Endodermal cell (in vitro differentiated cells): Measurements from ENCODE around the gene CACNB1. TPM values are rescaled to one million over a fixed set of nuclear protein-coding genes. Genes with fewer than 3 reads are reported as not detected.

ENCODE experiments used
- DNase-seq: peaks from one replicate; pipeline ENCODE4 v3.0.0-alpha.2; 2017
- H3K27ac ChIP-seq: 2 replicates; pipeline ENCODE4 v1.5.1; 2013; ENCODE audit warnings: mild to moderate bottlenecking, low read depth, low read length, moderate library complexity
- H3K27me3 ChIP-seq: 2 replicates; pipeline ENCODE4 v1.6.1; 2013; ENCODE audit warnings: mild to moderate bottlenecking, low read length, moderate library complexity; ENCODE audit not compliant: insufficient read depth, control insufficient read depth, poor library complexity, severe bottlenecking
- H3K36me3 ChIP-seq: 2 replicates; pipeline ENCODE4 v1.7.0; 2013; ENCODE audit warnings: mild to moderate bottlenecking, low read length, moderate library complexity; ENCODE audit not compliant: control insufficient read depth, insufficient read depth
- H3K4me1 ChIP-seq: one replicate; pipeline ENCODE4 v1.7.0; 2013; ENCODE audit warnings: low read length; ENCODE audit not compliant: control insufficient read depth, insufficient read depth
- H3K4me3 ChIP-seq: 2 replicates; pipeline ENCODE4 v1.5.1; 2013; ENCODE audit warnings: mild to moderate bottlenecking, low read length, moderate library complexity
- H3K9ac ChIP-seq: 2 replicates; pipeline ENCODE4 v1.6.1; 2013; ENCODE audit warnings: mild to moderate bottlenecking, low read length, moderate library complexity; ENCODE audit not compliant: poor library complexity, severe bottlenecking; ENCODE audit errors: extremely low read depth
- H3K9me3 ChIP-seq: 2 replicates; pipeline ENCODE4 v1.6.1; 2013; ENCODE audit warnings: mild to moderate bottlenecking, low read length, moderate library complexity; ENCODE audit not compliant: control insufficient read depth
- H3K27ac Mint-ChIP-seq: 2 replicates; pipeline ENCODE4 v1.8.0; 2020; ENCODE audit warnings: mixed read lengths
- H3K27me3 Mint-ChIP-seq: 2 replicates; pipeline ENCODE4 v1.8.0; 2021; ENCODE audit warnings: mild to moderate bottlenecking, mixed read lengths; ENCODE audit not compliant: insufficient read depth
- H3K36me3 Mint-ChIP-seq: 2 replicates; pipeline ENCODE4 v1.8.0; 2020; ENCODE audit warnings: low read depth, mixed read lengths
- H3K4me1 Mint-ChIP-seq: 2 replicates; pipeline ENCODE4 v1.8.0; 2020; ENCODE audit warnings: mixed read lengths
- H3K4me3 Mint-ChIP-seq: 2 replicates; pipeline ENCODE4 v1.8.0; 2020; ENCODE audit warnings: mild to moderate bottlenecking, moderate library complexity, mixed read lengths
- H3K9me3 Mint-ChIP-seq: 2 replicates; pipeline ENCODE4 v1.8.0; 2020; ENCODE audit warnings: mild to moderate bottlenecking, mixed read lengths
- WGBS, 2 experiments: methylation state at CpG; one replicate each; pipeline versions ENCODE4 v1.1.5 to v1.1.7; 2013; ENCODE audit warnings: missing lambda C conversion rate in 2 of 2, mixed read lengths in 1 of 2; ENCODE audit not compliant: insufficient coverage in 1 of 2, insufficient read length in 1 of 2; 5-methylcytosine and 5-hydroxymethylcytosine counted together
- total RNA-seq, 2 donors: library from RNA; stranded (reverse); fragmentation: NEBNext Ultra II Directional in 1 of 2; extraction: Animal tissue kit (Norgen Biotek cat#: 25700) in 1 of 2; gene quantifications; 2 replicates in 1 of 2; 3 replicates in 1 of 2; pipeline ENCODE4 v1.2.1, GENCODE V29; 2021
- TF ChIP-seq, protein P1 (sequence below): fragments of 200-600 bp; sonication (generic); conservative IDR thresholded peaks from 2 replicates; pipeline ENCODE4 v1.5.0; 2021; ENCODE audit warnings: antibody characterized with exemption, mild to moderate bottlenecking

CACNB1 gene
- total RNA-seq, 2 donors from 2014 or later, result 12.2 to 13.2 TPM

- WGBS, 2 experiments, result 92% methylated on average over 7 to 11 of the region's 11 CpGs
- peak; percentile 47 for DNase-seq
- H3K27ac Mint-ChIP-seq, result no peak overlapping the region
- no peak overlapping the region for H3K4me3 Mint-ChIP-seq
- Histone ChIP-seq H3K4me3 (no peak overlapping the region), H3K27me3 (peaks cover 34% of the 10 kb centered on the region), H3K9me3 (no peaks in the 10 kb centered on the region), H3K36me3 (no peaks in the 10 kb centered on the region), H3K4me1 (peaks cover 4% of the 10 kb centered on the region), H3K9ac (no peak overlapping the region), H3K27ac (no peak overlapping the region)
- no peaks in the 10 kb centered on the region for H3K9me3 Mint-ChIP-seq
- no peaks in the 10 kb centered on the region for H3K36me3 Mint-ChIP-seq
- TF ChIP-seq, protein P1, sequence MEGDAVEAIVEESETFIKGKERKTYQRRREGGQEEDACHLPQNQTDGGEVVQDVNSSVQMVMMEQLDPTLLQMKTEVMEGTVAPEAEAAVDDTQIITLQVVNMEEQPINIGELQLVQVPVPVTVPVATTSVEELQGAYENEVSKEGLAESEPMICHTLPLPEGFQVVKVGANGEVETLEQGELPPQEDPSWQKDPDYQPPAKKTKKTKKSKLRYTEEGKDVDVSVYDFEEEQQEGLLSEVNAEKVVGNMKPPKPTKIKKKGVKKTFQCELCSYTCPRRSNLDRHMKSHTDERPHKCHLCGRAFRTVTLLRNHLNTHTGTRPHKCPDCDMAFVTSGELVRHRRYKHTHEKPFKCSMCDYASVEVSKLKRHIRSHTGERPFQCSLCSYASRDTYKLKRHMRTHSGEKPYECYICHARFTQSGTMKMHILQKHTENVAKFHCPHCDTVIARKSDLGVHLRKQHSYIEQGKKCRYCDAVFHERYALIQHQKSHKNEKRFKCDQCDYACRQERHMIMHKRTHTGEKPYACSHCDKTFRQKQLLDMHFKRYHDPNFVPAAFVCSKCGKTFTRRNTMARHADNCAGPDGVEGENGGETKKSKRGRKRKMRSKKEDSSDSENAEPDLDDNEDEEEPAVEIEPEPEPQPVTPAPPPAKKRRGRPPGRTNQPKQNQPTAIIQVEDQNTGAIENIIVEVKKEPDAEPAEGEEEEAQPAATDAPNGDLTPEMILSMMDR, result no peak
- H3K27me3 Mint-ChIP-seq, result peaks cover 56% of the 10 kb centered on the region
- H3K4me1 Mint-ChIP-seq, result peaks cover 6% of the 10 kb centered on the region
These were observed 14.8 kb upstream of the CACNB1 start for GRCh38 chr17:39212195-39212810.

DNA sequence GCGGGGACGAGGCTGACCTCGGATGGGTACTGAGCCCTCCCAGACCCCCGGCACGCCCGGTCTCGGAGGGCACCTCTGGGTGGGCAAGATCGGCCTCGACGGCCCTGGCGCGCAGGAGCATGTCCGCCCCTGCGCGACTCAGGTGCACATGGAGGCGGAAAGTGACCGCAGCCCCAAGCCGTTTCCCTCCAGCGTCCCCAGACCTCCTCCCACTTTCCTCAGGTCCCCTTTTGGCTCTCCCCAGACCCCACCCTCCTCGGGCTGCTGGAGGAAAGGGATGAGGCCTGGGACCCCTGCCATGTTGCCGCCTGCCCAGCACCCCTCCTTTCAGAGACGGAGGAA lies 12.6 kb upstream of the CACNB1 start:
- Histone ChIP-seq H3K36me3 (peaks cover under 1% of the 10 kb centered on the region), H3K9me3 (no peaks in the 10 kb centered on the region), H3K9ac (no peak overlapping the region), H3K4me1 (peaks cover 4% of the 10 kb centered on the region), H3K4me3 (no peak overlapping the region), H3K27me3 (peaks cover 20% of the 10 kb centered on the region), H3K27ac (no peak overlapping the region)
- DNase-seq, result no peak
- Mint-ChIP-seq H3K9me3 (no peaks in the 10 kb centered on the region), H3K4me3 (peak overlapping the region; percentile 42), H3K27ac (no peak overlapping the region), H3K27me3 (peaks cover 34% of the 10 kb centered on the region), H3K4me1 (peaks cover 9% of the 10 kb centered on the region), H3K36me3 (peaks cover 1% of the 10 kb centered on the region)
- TF ChIP-seq, protein P1, result no peak
- WGBS, 2 experiments, result 23 to 58% methylated on average over 6 to 22 of the region's 22 CpGs

DNA sequence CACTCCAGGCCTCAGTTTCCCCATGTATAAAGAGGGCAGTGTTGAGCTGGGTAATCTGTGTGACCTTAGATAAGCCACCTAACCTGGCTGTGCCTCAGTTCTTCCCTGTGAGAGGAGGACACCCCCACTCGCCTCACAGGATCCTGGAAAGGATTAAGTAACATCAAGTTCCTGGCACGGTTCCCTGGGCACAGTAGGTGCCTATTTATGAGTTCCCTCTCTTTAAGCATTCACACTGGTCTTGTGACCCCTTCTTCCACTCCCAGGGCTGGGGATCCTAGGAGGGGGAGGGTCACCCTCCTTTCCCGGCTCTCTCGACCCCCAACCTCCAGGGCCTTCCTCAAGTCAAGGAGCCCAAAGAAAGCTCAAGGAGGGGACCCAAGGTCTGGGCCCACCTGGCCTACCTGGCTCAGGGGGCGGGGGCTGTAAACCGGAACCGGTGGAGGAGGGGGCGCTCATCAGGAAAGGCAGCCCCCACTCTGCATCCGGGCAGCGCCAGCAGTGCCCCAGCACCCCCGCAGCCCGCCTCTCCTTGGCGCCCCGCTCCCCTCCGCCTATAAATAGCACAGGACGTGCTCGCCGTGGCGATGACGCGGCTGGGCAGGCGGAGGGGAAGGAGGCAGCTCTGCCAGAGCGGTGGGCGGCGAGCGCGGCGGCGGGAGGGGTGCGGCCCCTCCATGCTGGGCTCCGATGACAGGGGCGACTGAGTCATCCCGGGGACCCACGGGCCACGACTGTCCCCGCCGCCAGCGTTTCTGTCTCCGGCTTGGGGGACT lies 12.0 kb upstream of the CACNB1 start:
- no peak overlapping the region for H3K4me3 ChIP-seq
- H3K36me3 ChIP-seq, result peaks cover 6% of the 10 kb centered on the region
- H3K36me3 Mint-ChIP-seq, result peaks cover 7% of the 10 kb centered on the region
- TF ChIP-seq, protein P1, result no peak
- H3K4me1 ChIP-seq, result peaks cover 4% of the 10 kb centered on the region
- peaks cover 9% of the 10 kb centered on the region for H3K4me1 Mint-ChIP-seq
- peaks cover 30% of the 10 kb centered on the region for H3K27me3 Mint-ChIP-seq
- H3K27ac ChIP-seq, result no peak overlapping the region
- peak; percentile 86 for DNase-seq
- peak overlapping the region; percentile 42 for H3K4me3 Mint-ChIP-seq
- peaks cover 20% of the 10 kb centered on the region for H3K27me3 ChIP-seq
- H3K9me3 ChIP-seq, result no peaks in the 10 kb centered on the region
- WGBS, 2 experiments, result 20 to 25% methylated on average over 18 to 39 of the region's 39 CpGs
- H3K27ac Mint-ChIP-seq, result no peak overlapping the region
- no peak overlapping the region for H3K9ac ChIP-seq
- H3K9me3 Mint-ChIP-seq, result no peaks in the 10 kb centered on the region
